Measurements from ENCODE around the gene CD207. TPM values are rescaled to one million over a fixed set of nuclear protein-coding genes. Genes with fewer than 3 reads are reported as not detected.
"Not testable (repeated sequence)": the region's sequence is repeated elsewhere in the genome, so short reads cannot be mapped to it uniquely, and the experiment has no call there.

CD207 gene
- total RNA-seq (under 1 TPM in 3 of 4 donors, not detected in 1; 0.20 to 0.59 (median 0.49) TPM), polyA plus RNA-seq (under 1 TPM; 0.04 to 0.13 (median 0.13) TPM)
- long read RNA-seq, donor 1: 0 reads
- long read RNA-seq, donor 2: 0 reads

GRCh38 chr2:70835643-70836042 is at the start of gene CD207:
Gene CD207, minus strand, starts transcription at chr2:70835816. Its CDS starts 40 bp downstream, at chr2:70835776.
- Histone ChIP-seq H3K9me3 (no peaks in the 10 kb centered on the region), H3K27me3 (ENCODE audit: insufficient read depth in 3 of 3, low read length in 2 of 3) (peaks cover 0 to 6% (median 2%) of the 10 kb centered on the region in 3 donors), H3K27ac (no peak within 1 kb of the TSS), H3K4me1 (no peaks in the 10 kb centered on the region), H3K4me3 (no peak within 1 kb of the TSS), H3K36me3 (ENCODE audit: insufficient read depth in 1 of 2, low read depth in 1 of 2) (no peaks in the 10 kb centered on the region)
- no peak for TF ChIP-seq CTCF (IDR thresholded peaks at IDR 0.05)
- intact Hi-C loops (cut with DNase I): no loop called here
- ATAC-seq: no peak
- DNase-seq: no peak
- WGBS, 3 donors: 89 to 92% (median 91%) methylated on average over 4 of the region's 4 CpGs

GRCh38 chr2:70878543-70878942 is 42.9 kb upstream of the CD207 start:
- peaks cover 0 to 64% (median 8%) of the 10 kb centered on the region in 3 donors for H3K27me3 ChIP-seq (ENCODE audit: insufficient read depth in 3 of 3, low read length in 2 of 3)
- H3K9me3 ChIP-seq; ATAC-seq; H3K4me3 ChIP-seq; H3K4me1 ChIP-seq; DNase-seq; H3K36me3 ChIP-seq (ENCODE audit: insufficient read depth in 1 of 2, low read depth in 1 of 2); intact Hi-C loops (cut with DNase I); H3K27ac ChIP-seq: not testable (repeated sequence)
- WGBS, 3 donors: 52 to 59% (median 55%) methylated on average over 3 of the region's 3 CpGs

- H3K9me3 ChIP-seq; ATAC-seq; intact Hi-C loops (cut with DNase I); H3K4me1 ChIP-seq; H3K36me3 ChIP-seq (ENCODE audit: insufficient read depth in 1 of 2, low read depth in 1 of 2); DNase-seq; H3K27ac ChIP-seq; H3K4me3 ChIP-seq: not testable (repeated sequence)
- peaks cover 0 to 52% (median 7%) of the 10 kb centered on the region in 3 donors for H3K27me3 ChIP-seq (ENCODE audit: insufficient read depth in 3 of 3, low read length in 2 of 3)
- WGBS, 3 donors: 68 to 77% (median 73%) methylated on average over 9 of the region's 9 CpGs
These were observed 40.5 kb upstream of the CD207 start for GRCh38 chr2:70876138-70876537.

GRCh38 chr2:70873541-70873940 is 37.9 kb upstream of the CD207 start:
- H3K36me3 ChIP-seq (ENCODE audit: insufficient read depth in 1 of 2, low read depth in 1 of 2): no peaks in the 10 kb centered on the region
- ATAC-seq: no peak
- peaks cover 7% of the 10 kb centered on the region for H3K4me1 ChIP-seq
- no peak overlapping the region for H3K27ac ChIP-seq
- 46 to 60% (median 58%) methylated on average over 4 of the region's 4 CpGs for WGBS, 3 donors
- H3K27me3 ChIP-seq (ENCODE audit: insufficient read depth in 3 of 3, low read length in 2 of 3): peaks cover 0 to 43% (median 7%) of the 10 kb centered on the region in 3 donors
- no peak for DNase-seq
- TF ChIP-seq CTCF (IDR thresholded peaks at IDR 0.05): no peak
- H3K9me3 ChIP-seq: no peaks in the 10 kb centered on the region
- no peak overlapping the region for H3K4me3 ChIP-seq
- intact Hi-C loops (cut with DNase I): no loop called here

- Histone ChIP-seq H3K4me3 (peak overlapping the region; percentile 54), H3K4me1 (peaks cover 7% of the 10 kb centered on the region), H3K9me3 (no peaks in the 10 kb centered on the region), H3K27ac (no peak overlapping the region), H3K36me3 (ENCODE audit: insufficient read depth in 1 of 2, low read depth in 1 of 2) (no peaks in the 10 kb centered on the region), H3K27me3 (ENCODE audit: insufficient read depth in 3 of 3, low read length in 2 of 3) (peaks cover 0 to 28% (median 7%) of the 10 kb centered on the region in 3 donors)
- WGBS, 3 donors: 10 to 12% (median 11%) methylated on average over 34 to 36 of the region's 36 CpGs
- ATAC-seq (peak; percentile 97 to 100 (median 99)), DNase-seq (peak; percentile 84 to 94)
- peak; percentile 89 for TF ChIP-seq CTCF (IDR thresholded peaks at IDR 0.05)
- intact Hi-C loops (cut with DNase I): loop anchor here in 1 of 2 donors (2.0 kb wide), 3 partner anchors 49 to 83 kb away; no protein-coding TSS in a partner anchor
These were observed 36.0 kb upstream of the CD207 start for GRCh38 chr2:70871398-70872211.
